Karpas-422 (cell line): ENCODE results near the gene TMEM234. TPM values are rescaled to one million over a fixed set of nuclear protein-coding genes. Genes with fewer than 3 reads are reported as not detected.

Experiments used
- DNase-seq: peaks from one replicate; pipeline ENCODE4 v3.0.0-alpha.2; 2015
- H2AFZ ChIP-seq: fragments of 200-600 bp; sonication (generic); 2 replicates; pipeline ENCODE4 v1.6.1; 2014; ENCODE audit warnings: antibody characterized with exemption, low read length, mixed read lengths
- H3K27ac ChIP-seq: fragments of 200-600 bp; sonication (generic); 2 replicates; pipeline ENCODE4 v1.5.1; 2014; ENCODE audit warnings: mild to moderate bottlenecking, low read length, moderate library complexity
- H3K27me3 ChIP-seq: fragments of 200-600 bp; sonication (generic); 2 replicates; pipeline ENCODE4 v1.6.1; 2014; ENCODE audit warnings: low read length, mixed read lengths
- H3K36me3 ChIP-seq: fragments of 200-600 bp; sonication (generic); 2 replicates; pipeline ENCODE4 v1.6.1; 2014; ENCODE audit warnings: low read length, mixed read lengths; ENCODE audit not compliant: insufficient read depth
- H3K4me1 ChIP-seq: fragments of 200-600 bp; sonication (generic); 2 replicates; pipeline ENCODE4 v1.6.1; 2014; ENCODE audit warnings: mild to moderate bottlenecking, low read length, mixed read lengths
- H3K4me2 ChIP-seq: fragments of 200-600 bp; sonication (generic); 2 replicates; pipeline ENCODE4 v1.6.1; 2014; ENCODE audit warnings: low read length, low read depth, mild to moderate bottlenecking; ENCODE audit not compliant: poor library complexity, severe bottlenecking
- H3K4me3 ChIP-seq: fragments of 200-600 bp; sonication (generic); 2 replicates; pipeline ENCODE4 v1.5.1; 2014; ENCODE audit warnings: mild to moderate bottlenecking, antibody characterized with exemption, low read length, mixed read lengths
- H3K79me2 ChIP-seq: fragments of 200-600 bp; sonication (generic); 2 replicates; pipeline ENCODE4 v1.6.1; 2014; ENCODE audit warnings: mild to moderate bottlenecking, low read length, mixed read lengths
- H3K9ac ChIP-seq: fragments of 200-600 bp; sonication (generic); 2 replicates; pipeline ENCODE4 v1.6.0; 2014; ENCODE audit warnings: low read length
- H3K9me2 ChIP-seq: fragments of 200-600 bp; sonication (generic), shearing (Covaris generic); replicated peaks from 2 replicates; pipeline ENCODE4 v1.6.0; 2014; ENCODE audit warnings: mild to moderate bottlenecking, low read length, moderate library complexity; ENCODE audit not compliant: insufficient read depth
- H3K9me3 ChIP-seq: fragments of 300-700, 200-600 bp; sonication (generic); 2 replicates; pipeline ENCODE4 v1.6.1; 2014; ENCODE audit warnings: low read length, mixed read lengths
- H4K20me1 ChIP-seq: fragments of 200-600 bp; sonication (generic); 2 replicates; pipeline ENCODE4 v1.6.1; 2014; ENCODE audit warnings: mild to moderate bottlenecking, antibody characterized with exemption, low read length, low read depth; ENCODE audit not compliant: insufficient read depth
- total RNA-seq: library from RNA; depleted of rRNA; stranded (reverse); fragments of >200 nt; shearing (Covaris generic); gene quantifications from 2 replicates; pipeline ENCODE4 v1.2.3, GENCODE V29; 2014; ENCODE audit warnings: low replicate concordance

The TMEM234 gene
- total RNA-seq, 1 experiment from 2014 or later, result 11.2 TPM

DNA sequence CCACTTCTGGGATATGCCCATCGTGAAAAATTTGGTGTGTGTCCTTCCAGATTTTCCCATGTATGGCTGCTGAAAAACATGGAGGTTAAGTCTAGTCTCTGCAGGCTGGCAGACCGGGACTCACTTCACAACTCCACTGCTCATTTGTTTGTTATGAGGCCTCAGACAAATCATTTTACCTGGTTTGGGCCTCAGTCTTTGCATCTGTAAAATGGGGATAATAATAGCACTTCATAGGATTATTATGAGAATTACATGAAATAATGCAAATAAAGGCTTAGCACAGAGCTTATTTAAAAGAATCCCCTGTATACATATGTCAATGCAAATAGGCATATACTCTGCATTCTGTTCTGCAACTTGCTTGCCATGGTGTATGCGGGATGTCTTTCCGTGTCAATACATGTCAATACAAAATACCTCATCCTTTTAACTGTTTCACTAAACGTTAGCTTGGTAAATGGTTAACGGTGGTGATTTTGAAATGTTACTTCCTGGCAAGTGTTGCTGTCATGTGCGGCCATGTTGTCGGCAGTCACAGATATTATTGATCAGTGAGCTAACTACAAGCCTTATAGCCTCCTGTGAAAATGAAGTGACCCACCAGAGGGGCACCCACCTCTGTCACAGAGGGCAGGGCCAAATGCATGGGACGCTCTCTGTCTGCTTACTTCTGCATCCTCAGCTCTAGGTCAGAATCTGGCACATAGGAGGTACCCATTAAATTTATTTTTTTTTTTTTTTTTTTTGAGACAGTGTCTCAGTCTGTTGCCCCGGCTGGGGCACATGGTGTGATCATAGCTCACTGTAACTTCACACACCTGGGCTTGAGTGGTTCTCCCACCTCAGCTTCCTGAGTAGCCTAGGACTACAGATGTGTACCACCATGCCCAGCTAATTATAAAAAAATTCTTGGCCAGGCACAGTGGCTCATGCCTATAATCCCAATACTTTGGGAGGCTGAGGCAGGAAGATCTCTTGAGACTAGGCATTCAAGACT lies 33.2 kb upstream of the TMEM234 start:
- H2AFZ ChIP-seq, result peak overlapping the region; percentile 66; the same call in 1 of the 2 replicates
- no peaks in the 10 kb centered on the region for H3K36me3 ChIP-seq
- H3K9me2 ChIP-seq, result no peaks in the 10 kb centered on the region
- no peak overlapping the region for H3K4me3 ChIP-seq
- H3K27me3 ChIP-seq, result no peaks in the 10 kb centered on the region
- H3K4me1 ChIP-seq, result peaks cover 59% of the 10 kb centered on the region
- DNase-seq, result peak; percentile 73
- no peak overlapping the region for H3K9ac ChIP-seq
- no peaks in the 10 kb centered on the region for H4K20me1 ChIP-seq
- H3K27ac ChIP-seq, result peak overlapping the region; percentile 34; the same call in 1 of the 2 replicates
- H3K4me2 ChIP-seq, result peak overlapping the region; percentile 20
- no peaks in the 10 kb centered on the region for H3K9me3 ChIP-seq
- no peaks in the 10 kb centered on the region for H3K79me2 ChIP-seq

- Histone ChIP-seq H3K36me3 (no peaks in the 10 kb centered on the region), H4K20me1 (no peaks in the 10 kb centered on the region), H3K79me2 (no peaks in the 10 kb centered on the region), H3K9me3 (no peaks in the 10 kb centered on the region), H3K27ac (peak within 1 kb of the TSS; percentile 96), H3K9me2 (no peaks in the 10 kb centered on the region), H3K27me3 (no peaks in the 10 kb centered on the region), H3K4me2 (peak within 1 kb of the TSS; percentile 67), H2AFZ (peak within 1 kb of the TSS; percentile 70), H3K4me3 (peak within 1 kb of the TSS; percentile 44), H3K9ac (peak within 1 kb of the TSS; percentile 69), H3K4me1 (peaks cover 66% of the 10 kb centered on the region)
- peak; percentile 89 for DNase-seq
Measured at GRCh38 chr1:32250893-32251716, 29.0 kb upstream of the TMEM234 start, which contains the start of gene LCK. TSS of gene LCK (plus strand) at chr1:32251265. CDS start at chr1:32274330, 23,065 bp downstream.

DNA sequence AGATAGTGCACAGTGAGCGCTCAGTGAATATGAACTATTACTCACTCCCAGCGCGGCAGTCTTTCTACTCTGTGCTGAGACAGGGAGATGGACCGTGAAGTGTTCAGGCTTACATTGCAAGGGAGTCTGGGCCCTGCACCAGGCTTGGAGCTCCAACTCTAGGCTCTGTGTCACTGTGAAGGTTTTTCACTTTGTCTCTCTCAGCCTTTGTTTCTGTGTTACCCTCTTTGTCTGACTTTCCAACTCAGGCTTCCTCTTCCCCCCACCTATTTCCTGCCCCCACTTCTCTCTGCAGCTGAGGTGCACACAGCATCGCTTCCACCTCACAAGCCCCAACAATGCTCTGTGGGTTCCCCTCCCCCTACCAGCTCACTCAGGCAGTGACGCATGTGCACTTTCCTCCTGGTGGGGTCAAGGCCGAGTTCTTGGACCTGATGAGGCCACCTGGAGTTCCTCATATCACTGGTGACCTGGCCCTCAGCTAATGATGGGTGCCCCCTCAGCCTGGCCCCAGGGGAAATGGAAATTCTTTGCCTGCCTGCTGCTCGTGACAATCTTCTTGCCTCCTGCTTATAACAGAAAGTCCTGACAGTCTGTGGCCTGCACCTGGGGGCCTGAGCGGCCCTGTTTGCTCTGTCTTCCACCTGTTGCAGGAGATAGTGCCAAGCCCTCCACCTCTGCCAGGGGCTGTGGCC lies 27.8 kb upstream of the TMEM234 start:
- no peaks in the 10 kb centered on the region for H4K20me1 ChIP-seq
- peak overlapping the region; percentile 69 for H3K9ac ChIP-seq
- peaks cover 57% of the 10 kb centered on the region for H3K4me1 ChIP-seq
- no peaks in the 10 kb centered on the region for H3K9me3 ChIP-seq
- no peaks in the 10 kb centered on the region for H3K27me3 ChIP-seq
- H2AFZ ChIP-seq, result peak overlapping the region; percentile 70; the same call in 1 of the 2 replicates
- peak; percentile 95 for DNase-seq
- H3K36me3 ChIP-seq, result no peaks in the 10 kb centered on the region
- H3K79me2 ChIP-seq, result no peaks in the 10 kb centered on the region
- H3K4me3 ChIP-seq, result peak overlapping the region; percentile 44
- no peaks in the 10 kb centered on the region for H3K9me2 ChIP-seq
- H3K4me2 ChIP-seq, result peak overlapping the region; percentile 67
- peak overlapping the region; percentile 96 for H3K27ac ChIP-seq

GRCh38 chr1:32247983-32248889 lies 26.1 kb upstream of the TMEM234 start:
- no peaks in the 10 kb centered on the region for H3K27me3 ChIP-seq
- no peaks in the 10 kb centered on the region for H3K9me2 ChIP-seq
- H3K36me3 ChIP-seq, result no peaks in the 10 kb centered on the region
- no peaks in the 10 kb centered on the region for H4K20me1 ChIP-seq
- peaks cover 39% of the 10 kb centered on the region for H3K4me1 ChIP-seq
- H3K9me3 ChIP-seq, result no peaks in the 10 kb centered on the region
- H3K4me2 ChIP-seq, result no peak overlapping the region
- peak; percentile 75 for DNase-seq
- H3K27ac ChIP-seq, result no peak overlapping the region
- H3K4me3 ChIP-seq, result no peak overlapping the region
- H3K79me2 ChIP-seq, result no peaks in the 10 kb centered on the region
- H3K9ac ChIP-seq, result no peak overlapping the region
- H2AFZ ChIP-seq, result no peak overlapping the region

GRCh38 chr1:32247452-32247851 lies 25.3 kb upstream of the TMEM234 start:
- Histone ChIP-seq H3K79me2 (no peaks in the 10 kb centered on the region), H4K20me1 (no peaks in the 10 kb centered on the region), H3K27me3 (no peaks in the 10 kb centered on the region), H3K4me1 (peaks cover 34% of the 10 kb centered on the region), H3K4me3 (no peak overlapping the region), H3K9me3 (no peaks in the 10 kb centered on the region), H3K27ac (no peak overlapping the region), H3K4me2 (no peak overlapping the region), H3K36me3 (no peaks in the 10 kb centered on the region), H2AFZ (no peak overlapping the region), H3K9me2 (no peaks in the 10 kb centered on the region), H3K9ac (no peak overlapping the region)
- no peak for DNase-seq

DNA sequence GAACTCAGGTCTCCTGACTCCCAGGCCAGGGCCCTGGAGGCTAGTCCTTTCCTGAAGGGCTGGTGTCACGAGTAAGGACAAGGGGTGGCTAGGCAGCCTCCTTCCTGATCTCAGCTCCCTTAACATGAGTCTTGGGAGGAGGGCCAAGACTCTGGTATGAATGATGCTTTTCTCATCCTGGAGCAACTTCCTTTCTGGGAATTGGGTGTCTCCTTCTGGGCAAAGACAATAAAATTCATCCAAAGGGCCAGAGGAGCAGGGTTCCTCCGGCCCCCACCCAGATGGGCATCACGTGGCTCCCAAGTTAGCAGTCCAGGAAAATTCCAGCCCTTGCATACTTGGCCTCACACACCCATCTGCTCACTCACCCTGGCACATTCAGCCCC lies 24.7 kb upstream of the TMEM234 start, which contains the start of gene FAM167B:
TSS of gene FAM167B (plus strand) at position 335 of the 386 bp plus-strand sequence. CDS start 200 bp downstream, outside the sequence.
- H3K9me3 ChIP-seq, result no peaks in the 10 kb centered on the region
- no peaks in the 10 kb centered on the region for H3K79me2 ChIP-seq
- DNase-seq, result no peak
- H3K4me3 ChIP-seq, result no peak within 1 kb of the TSS
- no peaks in the 10 kb centered on the region for H3K27me3 ChIP-seq
- H3K4me1 ChIP-seq, result peaks cover 31% of the 10 kb centered on the region
- H3K36me3 ChIP-seq, result no peaks in the 10 kb centered on the region
- no peak within 1 kb of the TSS for H2AFZ ChIP-seq
- no peaks in the 10 kb centered on the region for H3K9me2 ChIP-seq
- H3K9ac ChIP-seq, result no peak within 1 kb of the TSS
- no peak within 1 kb of the TSS for H3K27ac ChIP-seq
- H4K20me1 ChIP-seq, result no peaks in the 10 kb centered on the region
- H3K4me2 ChIP-seq, result no peak within 1 kb of the TSS

DNA sequence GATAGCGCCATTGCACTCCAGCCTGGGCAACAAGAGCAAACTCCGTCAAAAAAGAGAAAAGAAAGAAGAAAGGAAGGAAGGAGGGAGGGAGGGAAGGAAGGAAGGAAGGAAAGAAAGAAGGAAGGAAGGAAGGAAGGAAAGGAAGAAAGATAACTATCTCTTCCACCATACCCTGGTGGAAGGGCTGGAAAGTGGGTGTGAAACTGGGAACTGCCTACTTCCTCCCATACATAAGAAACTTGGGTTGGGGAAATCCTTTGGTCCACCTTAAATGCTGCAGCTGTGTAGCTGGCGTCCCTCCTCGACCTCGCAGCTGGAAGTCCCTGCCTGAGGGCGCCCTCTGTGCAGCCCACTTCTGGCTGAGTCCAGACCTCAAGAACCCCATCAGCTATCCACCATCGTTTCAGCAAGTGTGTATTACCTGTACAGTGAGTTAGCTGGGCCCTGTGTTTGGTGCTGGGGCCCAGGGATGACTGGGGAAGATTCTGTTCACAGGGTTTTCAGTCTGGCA lies 20.2 kb upstream of the TMEM234 start:
- no peak overlapping the region for H2AFZ ChIP-seq
- no peak overlapping the region for H3K4me3 ChIP-seq
- no peaks in the 10 kb centered on the region for H3K9me2 ChIP-seq
- H3K4me2 ChIP-seq, result no peak overlapping the region
- H4K20me1 ChIP-seq, result no peaks in the 10 kb centered on the region
- H3K27ac ChIP-seq, result no peak overlapping the region
- no peak overlapping the region for H3K9ac ChIP-seq
- H3K79me2 ChIP-seq, result no peaks in the 10 kb centered on the region
- no peaks in the 10 kb centered on the region for H3K36me3 ChIP-seq
- H3K4me1 ChIP-seq, result peaks cover 33% of the 10 kb centered on the region
- H3K27me3 ChIP-seq, result no peaks in the 10 kb centered on the region
- H3K9me3 ChIP-seq, result no peaks in the 10 kb centered on the region
- DNase-seq, result peak; percentile 51
